PC-3 (cell line): ENCODE data around the gene CADPS2. TPM values are rescaled to one million over a fixed set of nuclear protein-coding genes. Genes with fewer than 3 reads are reported as not detected.

ENCODE experiments used
- ATAC-seq: fragments of 200-7000 bp; cut with Tn5 transposase; 2 replicates; pipeline ENCODE4 v1.9.1; 2020; ENCODE audit warnings: mild to moderate bottlenecking, moderate library complexity
- BruUV-seq: library from RNA; stranded (reverse); fragments of 400-500 nt; replicated peaks from 2 replicates; lab custom pipeline; 2021; lab: Mats Ljungman, UMichigan
- CTCF ChIA-PET: fragments of 300-600 bp; sonication (Branson Sonifier 250); formaldehyde crosslinking; loops from one replicate; lab custom pipeline; 2022; ENCODE audit warnings: antibody characterized with exemption; lab: Charles Lee
- POLR2A ChIA-PET: fragments of 300-600 bp; sonication (Branson Sonifier 250); formaldehyde crosslinking; loops from one replicate; lab custom pipeline; 2022; ENCODE audit warnings: antibody characterized with exemption; ENCODE audit not compliant: unreplicated experiment; lab: Charles Lee
- DNase-seq: peaks from one replicate; pipeline ENCODE4 v3.0.0-alpha.2; 2015
- H2AFZ ChIP-seq: fragments of 300-600 bp; sonication (generic); 2 replicates; pipeline ENCODE4 v1.6.0; 2016; ENCODE audit warnings: antibody characterized with exemption, low read length
- H3F3A ChIP-seq: fragments of 300-600 bp; sonication (generic); one replicate; pipeline ENCODE4 v1.6.0; 2017; ENCODE audit warnings: antibody characterized with exemption, low read length, control low read depth, mild to moderate bottlenecking; ENCODE audit not compliant: unreplicated experiment
- H3K27ac ChIP-seq: fragments of 300-600 bp; sonication (generic); 2 replicates; pipeline ENCODE4 v1.5.1; 2016; ENCODE audit warnings: mild to moderate bottlenecking, low read length
- H3K27me3 ChIP-seq: fragments of 300-600 bp; sonication (generic); 2 replicates; pipeline ENCODE4 v1.6.1; 2016; ENCODE audit warnings: low read length, mixed read lengths
- H3K36me3 ChIP-seq: fragments of 300-600 bp; sonication (generic); 2 replicates; pipeline ENCODE4 v1.6.1; 2016; ENCODE audit warnings: low read depth, mixed run types, low read length, mixed read lengths
- H3K4me1 ChIP-seq: fragments of 300-600 bp; sonication (generic); 2 replicates; pipeline ENCODE4 v1.5.1; 2016; ENCODE audit warnings: low read length; ENCODE audit not compliant: insufficient read depth
- H3K4me2 ChIP-seq: fragments of 300-600 bp; sonication (generic); 2 replicates; pipeline ENCODE4 v1.6.0; 2016; ENCODE audit warnings: low read length
- H3K4me3 ChIP-seq: fragments of 300-600 bp; sonication (generic); 2 replicates; pipeline ENCODE4 v1.5.1; 2016; ENCODE audit warnings: mild to moderate bottlenecking, low read length, mixed read lengths
- H3K79me2 ChIP-seq: fragments of 300-600 bp; sonication (generic); 2 replicates; pipeline ENCODE4 v1.6.1; 2017; ENCODE audit warnings: low read length, mixed read lengths
- H3K9ac ChIP-seq: fragments of 300-600 bp; sonication (generic); 2 replicates; pipeline ENCODE4 v1.6.0; 2016; ENCODE audit warnings: mild to moderate bottlenecking, low read length
- H3K9me2 ChIP-seq: fragments of 300-600 bp; sonication (generic); replicated peaks from 2 replicates; pipeline ENCODE4 v1.6.1; 2016; ENCODE audit warnings: mixed run types, low read length, mixed read lengths
- H3K9me3 ChIP-seq: fragments of 300-600 bp; sonication (generic); 2 replicates; pipeline ENCODE4 v1.6.1; 2016; ENCODE audit warnings: low read length, mixed read lengths
- H4K20me1 ChIP-seq: fragments of 300-600 bp; sonication (generic); 2 replicates; pipeline ENCODE4 v1.6.1; 2016; ENCODE audit warnings: low read length, mixed read lengths
- EZH2 ChIP-seq: fragments of 300-600 bp; sonication (generic); IDR thresholded peaks from one replicate; pipeline ENCODE4 v1.6.1; 2017; ENCODE audit warnings: antibody characterized with exemption, mild to moderate bottlenecking, low read length; ENCODE audit not compliant: unreplicated experiment
- EZH2phosphoT487 ChIP-seq: fragments of 300-600 bp; sonication (generic); IDR thresholded peaks from 2 replicates; pipeline ENCODE4 v1.6.1; 2018; ENCODE audit warnings: mild to moderate bottlenecking, antibody characterized with exemption, low read length, borderline replicate concordance
- intact Hi-C: fragments of 100-400 bp; cut with micrococcal nuclease; formaldehyde crosslinking; loops from 2 replicates; pipeline ENCODE4 v1.9.0; 2023
- total RNA-seq: library from RNA; depleted of rRNA; stranded (reverse); fragments of >200 nt; gene quantifications from 2 replicates; pipeline ENCODE4 v1.2.3, GENCODE V29; 2014
- TF ChIP-seq, protein P1 (sequence below): fragments of 300-600 bp; sonication (generic); conservative IDR thresholded peaks from 2 replicates; pipeline ENCODE4 v1.5.1; 2017; ENCODE audit warnings: antibody characterized with exemption, low read depth, mild to moderate bottlenecking, low read length

The CADPS2 gene
- total RNA-seq, 1 experiment from 2014 or later, result 9.4 TPM

- Histone ChIP-seq H3K9me3 (no peaks in the 10 kb centered on the region), H3K27ac (no peak overlapping the region), H4K20me1 (no peaks in the 10 kb centered on the region), H3F3A (no peaks in the 10 kb centered on the region), H3K9me2 (no peaks in the 10 kb centered on the region), H3K9ac (peak overlapping the region; percentile 20; the same call in 1 of the 2 replicates), H3K4me2 (peak overlapping the region; percentile 88), H3K4me1 (no peaks in the 10 kb centered on the region), H3K4me3 (peak overlapping the region; percentile 73), H2AFZ (peak overlapping the region; percentile 85), H3K79me2 (no peaks in the 10 kb centered on the region), H3K36me3 (no peaks in the 10 kb centered on the region), H3K27me3 (no peaks in the 10 kb centered on the region)
- BruUV-seq, result TSS peak; percentile 66
- CTCF ChIA-PET, result interaction anchor here (0.6 kb wide), 1 partner anchor 212 kb away, joined by 5 read pairs; no protein-coding TSS in a partner anchor
- POLR2A ChIA-PET, result no interaction called here
- ATAC-seq, result peak; percentile 57
- no peak for DNase-seq
- intact Hi-C loops, result no loop called here
- TF ChIP-seq EZH2 (no peak), EZH2phosphoT487 (no peak)
- TF ChIP-seq, protein P1, sequence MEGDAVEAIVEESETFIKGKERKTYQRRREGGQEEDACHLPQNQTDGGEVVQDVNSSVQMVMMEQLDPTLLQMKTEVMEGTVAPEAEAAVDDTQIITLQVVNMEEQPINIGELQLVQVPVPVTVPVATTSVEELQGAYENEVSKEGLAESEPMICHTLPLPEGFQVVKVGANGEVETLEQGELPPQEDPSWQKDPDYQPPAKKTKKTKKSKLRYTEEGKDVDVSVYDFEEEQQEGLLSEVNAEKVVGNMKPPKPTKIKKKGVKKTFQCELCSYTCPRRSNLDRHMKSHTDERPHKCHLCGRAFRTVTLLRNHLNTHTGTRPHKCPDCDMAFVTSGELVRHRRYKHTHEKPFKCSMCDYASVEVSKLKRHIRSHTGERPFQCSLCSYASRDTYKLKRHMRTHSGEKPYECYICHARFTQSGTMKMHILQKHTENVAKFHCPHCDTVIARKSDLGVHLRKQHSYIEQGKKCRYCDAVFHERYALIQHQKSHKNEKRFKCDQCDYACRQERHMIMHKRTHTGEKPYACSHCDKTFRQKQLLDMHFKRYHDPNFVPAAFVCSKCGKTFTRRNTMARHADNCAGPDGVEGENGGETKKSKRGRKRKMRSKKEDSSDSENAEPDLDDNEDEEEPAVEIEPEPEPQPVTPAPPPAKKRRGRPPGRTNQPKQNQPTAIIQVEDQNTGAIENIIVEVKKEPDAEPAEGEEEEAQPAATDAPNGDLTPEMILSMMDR, result no peak
Observed at GRCh38 chr7:122304996-122305421, 581.3 kb downstream of the CADPS2 start.

DNA sequence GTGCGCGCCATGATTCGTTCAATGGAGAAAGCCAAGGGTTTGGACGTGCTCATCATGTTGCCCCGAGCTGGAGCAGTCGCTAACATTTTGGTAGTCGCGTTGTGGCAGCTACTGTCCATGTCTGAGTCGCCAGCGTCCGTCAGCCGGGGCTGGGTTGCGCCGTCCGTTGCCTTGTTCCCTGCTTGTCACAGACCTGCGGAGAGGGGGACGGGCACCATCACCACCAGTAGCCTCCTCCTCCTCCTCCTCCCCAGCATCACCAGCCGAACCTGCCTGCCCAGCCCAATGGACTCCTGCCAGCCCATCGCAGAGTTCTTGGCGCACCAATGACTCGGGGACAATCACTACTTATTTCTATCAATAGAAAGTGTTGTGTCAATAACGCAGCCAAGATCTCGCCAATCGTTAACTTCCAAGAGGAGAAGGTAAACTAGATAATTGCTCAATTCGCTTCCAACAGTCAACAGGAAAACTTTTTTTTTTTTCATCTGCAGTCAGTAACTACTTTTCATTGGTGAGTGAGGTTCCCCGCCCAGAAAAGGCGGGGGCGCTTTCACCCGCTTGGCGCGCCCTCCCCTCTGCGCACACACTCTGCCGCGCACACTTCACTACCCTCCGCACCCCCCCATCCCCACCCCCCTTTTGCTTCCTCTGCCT is 581.8 kb downstream of the CADPS2 start, which contains the start of gene FEZF1:
FEZF1 (minus strand) TSS at position 432 of the 657 bp plus-strand sequence; CDS start at position 119, 313 bp downstream.
- no TSS peak for BruUV-seq
- peak within 1 kb of the TSS; percentile 85 for H2AFZ ChIP-seq
- H3K79me2 ChIP-seq, result no peaks in the 10 kb centered on the region
- POLR2A ChIA-PET, result no interaction called here
- intact Hi-C loops, result no loop called here
- H3K4me3 ChIP-seq, result peak within 1 kb of the TSS; percentile 73
- H3K27ac ChIP-seq, result no peak within 1 kb of the TSS
- no peaks in the 10 kb centered on the region for H3K4me1 ChIP-seq
- no peaks in the 10 kb centered on the region for H3K36me3 ChIP-seq
- H4K20me1 ChIP-seq, result no peaks in the 10 kb centered on the region
- H3K9me2 ChIP-seq, result no peaks in the 10 kb centered on the region
- no peak for TF ChIP-seq EZH2
- TF ChIP-seq EZH2phosphoT487, result no peak
- TF ChIP-seq, protein P1, result no peak
- H3K9ac ChIP-seq, result peak within 1 kb of the TSS; percentile 20; the same call in 1 of the 2 replicates
- ATAC-seq, result peak; percentile 79
- no peaks in the 10 kb centered on the region for H3F3A ChIP-seq
- peak; percentile 57 for DNase-seq
- no peaks in the 10 kb centered on the region for H3K27me3 ChIP-seq
- peak within 1 kb of the TSS; percentile 88 for H3K4me2 ChIP-seq
- no peaks in the 10 kb centered on the region for H3K9me3 ChIP-seq
- CTCF ChIA-PET, result interaction anchor here (0.6 kb wide), 1 partner anchor 212 kb away, joined by 5 read pairs; no protein-coding TSS in a partner anchor
